SU-DHL-6 (cell line): ENCODE results near the gene APC2.

Experiments
- H2AFZ ChIP-seq: fragments of 200-600 bp; sonication (generic); 2 replicates; pipeline ENCODE4 v1.6.1; 2014; ENCODE audit warnings: low read depth, mild to moderate bottlenecking, moderate library complexity, mixed read lengths, antibody characterized with exemption, low read length; ENCODE audit not compliant: severe bottlenecking
- H3F3A ChIP-seq: fragments of 200-600 bp; shearing (Covaris generic); 2 replicates; pipeline ENCODE4 v1.6.0; 2016; ENCODE audit warnings: antibody characterized with exemption, mild to moderate bottlenecking; ENCODE audit not compliant: insufficient read depth
- H3K27ac ChIP-seq: fragments of 200-600 bp; sonication (generic); 2 replicates; pipeline ENCODE4 v1.5.1; 2016; ENCODE audit warnings: low read depth, mild to moderate bottlenecking, low read length, moderate library complexity, mixed read lengths
- H3K27me3 ChIP-seq: fragments of 200-600 bp; sonication (generic), shearing (Covaris generic); 2 replicates; pipeline ENCODE4 v1.6.0; 2014; ENCODE audit warnings: mild to moderate bottlenecking, low read length
- H3K36me3 ChIP-seq: fragments of 200-600 bp; sonication (generic); 2 replicates; pipeline ENCODE4 v1.6.1; 2014; ENCODE audit warnings: mild to moderate bottlenecking, low read length, mixed read lengths
- H3K4me2 ChIP-seq: fragments of 300-600, 200-600 bp; shearing (Covaris generic), sonication (generic); 2 replicates; pipeline ENCODE4 v1.6.0; 2014; ENCODE audit warnings: low read length, low read depth, mild to moderate bottlenecking; ENCODE audit not compliant: poor library complexity, severe bottlenecking
- H3K4me3 ChIP-seq: fragments of 200-600 bp; sonication (generic); 2 replicates; pipeline ENCODE4 v1.5.1; 2014; ENCODE audit warnings: antibody characterized with exemption, low read length, mild to moderate bottlenecking, mixed read lengths; ENCODE audit not compliant: insufficient read depth, poor library complexity, severe bottlenecking
- H3K79me2 ChIP-seq: fragments of 200-600 bp; sonication (generic); 2 replicates; pipeline ENCODE4 v1.6.1; 2014; ENCODE audit warnings: mild to moderate bottlenecking, low read length, moderate library complexity; ENCODE audit not compliant: insufficient read depth
- H3K9ac ChIP-seq: fragments of 200-600 bp; sonication (generic); 2 replicates; pipeline ENCODE4 v1.7.0; 2014; ENCODE audit warnings: mild to moderate bottlenecking, low read length
- H3K9me2 ChIP-seq: fragments of 200-600 bp; sonication (generic); replicated peaks from 2 replicates; pipeline ENCODE4 v1.6.1; 2014; ENCODE audit warnings: low read length; ENCODE audit not compliant: insufficient read depth
- H3K9me3 ChIP-seq: fragments of 200-600 bp; sonication (generic); 2 replicates; pipeline ENCODE4 v1.6.1; 2014; ENCODE audit warnings: low read length, mixed read lengths; ENCODE audit not compliant: insufficient read depth
- H4K20me1 ChIP-seq: fragments of 200-600 bp; sonication (generic); 2 replicates; pipeline ENCODE4 v1.6.1; 2014; ENCODE audit warnings: low read depth, mild to moderate bottlenecking, antibody characterized with exemption, low read length, moderate library complexity, mixed read lengths
- EZH2phosphoT487 ChIP-seq: fragments of 200-600 bp; sonication (generic), shearing (Covaris generic); conservative IDR thresholded peaks from 2 replicates; pipeline ENCODE4 v1.6.1; 2018; ENCODE audit warnings: mild to moderate bottlenecking, antibody characterized with exemption, low read length, moderate library complexity, mixed read lengths
- TF ChIP-seq, protein P1 (sequence below): fragments of 200-600 bp; sonication (generic); IDR thresholded peaks from one replicate; pipeline ENCODE4 v1.5.1; 2017; ENCODE audit warnings: antibody characterized with exemption, mild to moderate bottlenecking, low read length, moderate library complexity; ENCODE audit not compliant: insufficient read depth, poor library complexity, severe bottlenecking

The APC2 gene

DNA sequence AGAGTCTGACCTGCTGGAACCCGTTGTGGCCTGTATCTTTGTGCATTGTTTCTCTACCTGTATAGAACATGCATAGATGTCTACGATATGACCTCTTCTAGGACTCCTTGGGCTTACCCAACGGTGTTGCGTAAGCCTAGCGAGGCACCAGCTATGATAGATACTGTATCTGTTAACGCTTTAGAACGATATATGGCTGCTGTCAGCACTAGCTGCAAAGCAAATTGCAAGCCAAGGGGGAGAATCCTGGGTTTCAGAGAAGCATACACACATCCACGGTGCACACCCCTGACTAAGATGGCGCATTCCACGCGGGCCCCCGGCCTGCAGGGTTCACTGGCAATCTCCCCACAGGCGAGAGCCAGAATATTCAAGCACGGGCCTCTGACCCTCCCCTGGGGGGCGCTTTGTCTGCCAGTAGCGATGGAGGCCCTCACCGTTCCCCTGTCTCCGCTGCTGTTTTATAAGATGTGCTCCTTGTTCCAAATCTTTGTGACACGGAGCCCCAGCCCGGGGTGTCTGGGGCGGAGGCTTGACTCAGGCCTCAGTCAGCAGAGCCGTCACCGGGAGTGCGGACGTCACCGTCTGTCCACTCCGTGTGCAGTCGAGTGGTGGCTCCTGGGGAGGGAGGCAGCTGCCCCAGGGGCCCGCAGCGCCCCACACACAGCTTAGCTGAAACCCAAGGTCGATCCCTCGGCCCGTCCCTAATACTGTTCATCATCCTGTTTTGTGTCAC is 24.7 kb upstream of the APC2 start:
- Histone ChIP-seq H3F3A (no peaks in the 10 kb centered on the region), H3K4me3 (no peak overlapping the region), H3K27ac (no peak overlapping the region), H3K79me2 (peaks cover 21% of the 10 kb centered on the region), H4K20me1 (peaks cover 5% of the 10 kb centered on the region; the same call in 1 of the 2 replicates), H3K9me2 (no peaks in the 10 kb centered on the region), H3K9ac (no peak overlapping the region), H3K36me3 (peaks cover 8% of the 10 kb centered on the region; the same call in 1 of the 2 replicates), H3K9me3 (no peaks in the 10 kb centered on the region), H2AFZ (no peak overlapping the region), H3K27me3 (no peaks in the 10 kb centered on the region), H3K4me2 (no peak overlapping the region)
- no peak for TF ChIP-seq EZH2phosphoT487
- TF ChIP-seq, protein P1, sequence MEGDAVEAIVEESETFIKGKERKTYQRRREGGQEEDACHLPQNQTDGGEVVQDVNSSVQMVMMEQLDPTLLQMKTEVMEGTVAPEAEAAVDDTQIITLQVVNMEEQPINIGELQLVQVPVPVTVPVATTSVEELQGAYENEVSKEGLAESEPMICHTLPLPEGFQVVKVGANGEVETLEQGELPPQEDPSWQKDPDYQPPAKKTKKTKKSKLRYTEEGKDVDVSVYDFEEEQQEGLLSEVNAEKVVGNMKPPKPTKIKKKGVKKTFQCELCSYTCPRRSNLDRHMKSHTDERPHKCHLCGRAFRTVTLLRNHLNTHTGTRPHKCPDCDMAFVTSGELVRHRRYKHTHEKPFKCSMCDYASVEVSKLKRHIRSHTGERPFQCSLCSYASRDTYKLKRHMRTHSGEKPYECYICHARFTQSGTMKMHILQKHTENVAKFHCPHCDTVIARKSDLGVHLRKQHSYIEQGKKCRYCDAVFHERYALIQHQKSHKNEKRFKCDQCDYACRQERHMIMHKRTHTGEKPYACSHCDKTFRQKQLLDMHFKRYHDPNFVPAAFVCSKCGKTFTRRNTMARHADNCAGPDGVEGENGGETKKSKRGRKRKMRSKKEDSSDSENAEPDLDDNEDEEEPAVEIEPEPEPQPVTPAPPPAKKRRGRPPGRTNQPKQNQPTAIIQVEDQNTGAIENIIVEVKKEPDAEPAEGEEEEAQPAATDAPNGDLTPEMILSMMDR = no peak

DNA sequence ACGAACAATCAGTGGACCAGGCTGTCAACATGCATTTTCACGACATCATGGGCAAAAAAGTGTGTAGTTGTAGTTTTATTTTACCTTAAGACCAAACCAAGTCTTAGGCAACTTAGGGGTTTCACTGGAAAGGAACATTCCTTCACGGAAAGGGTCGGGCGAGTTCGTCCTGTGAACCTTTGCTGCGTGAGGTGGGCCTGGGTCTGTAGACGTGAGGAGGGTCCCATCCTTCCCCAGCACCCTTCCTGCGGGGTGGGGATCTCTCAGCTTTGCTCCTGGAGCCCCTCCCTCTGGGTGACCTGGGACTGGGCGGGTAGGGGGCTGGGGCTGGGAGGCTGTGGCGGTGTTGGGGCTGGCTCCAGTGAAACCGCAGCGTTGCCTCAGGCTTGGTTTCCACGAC is 24.0 kb upstream of the APC2 start:
- H2AFZ ChIP-seq = no peak overlapping the region
- no peak overlapping the region for H3K9ac ChIP-seq
- no peaks in the 10 kb centered on the region for H3F3A ChIP-seq
- no peak overlapping the region for H3K4me3 ChIP-seq
- TF ChIP-seq EZH2phosphoT487 = no peak
- TF ChIP-seq, protein P1 = no peak
- H3K36me3 ChIP-seq = peaks cover 8% of the 10 kb centered on the region; the same call in 1 of the 2 replicates
- no peak overlapping the region for H3K27ac ChIP-seq
- H3K9me3 ChIP-seq = no peaks in the 10 kb centered on the region
- H4K20me1 ChIP-seq = peaks cover 1% of the 10 kb centered on the region; the same call in 1 of the 2 replicates
- no peak overlapping the region for H3K4me2 ChIP-seq
- H3K9me2 ChIP-seq = no peaks in the 10 kb centered on the region
- no peaks in the 10 kb centered on the region for H3K27me3 ChIP-seq
- H3K79me2 ChIP-seq = peaks cover 21% of the 10 kb centered on the region

DNA sequence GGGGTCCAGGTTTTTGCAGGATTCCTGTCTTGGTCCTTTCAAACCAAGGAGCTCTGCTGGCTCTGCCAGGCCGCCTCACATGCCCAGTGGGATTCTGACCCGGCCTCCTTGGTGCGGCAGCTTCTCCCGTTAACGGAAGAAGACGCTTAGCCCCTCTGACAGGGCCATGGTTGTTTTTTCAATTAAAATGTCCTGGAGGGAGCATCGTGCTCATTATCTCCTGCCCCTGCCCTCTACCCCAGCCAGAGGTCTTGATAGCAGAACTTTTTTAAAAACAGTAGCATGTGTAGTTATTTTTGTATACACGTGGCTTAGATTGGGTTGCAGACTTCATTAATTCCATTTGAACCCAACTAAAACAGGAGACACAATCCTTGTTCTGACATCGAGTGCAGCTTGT is 23.2 kb upstream of the APC2 start:
- Histone ChIP-seq H3K27me3 (no peaks in the 10 kb centered on the region), H3K9ac (no peak overlapping the region), H4K20me1 (no peaks in the 10 kb centered on the region), H2AFZ (no peak overlapping the region), H3K4me2 (no peak overlapping the region), H3K9me3 (no peaks in the 10 kb centered on the region), H3K4me3 (no peak overlapping the region), H3K27ac (no peak overlapping the region), H3F3A (no peaks in the 10 kb centered on the region; the same call in 1 of the 2 replicates), H3K36me3 (peaks cover 8% of the 10 kb centered on the region; the same call in 1 of the 2 replicates), H3K79me2 (peaks cover 21% of the 10 kb centered on the region), H3K9me2 (no peaks in the 10 kb centered on the region)
- TF ChIP-seq EZH2phosphoT487 = no peak
- TF ChIP-seq, protein P1 = no peak
